Sigmoid colon (tissue), 7 donors: Measurements from ENCODE around the gene MAB21L2. TPM values are rescaled to one million over a fixed set of nuclear protein-coding genes. Genes with fewer than 3 reads are reported as not detected.

Source experiments
- DNase-seq: peaks from one replicate; pipeline ENCODE4 v3.0.0-alpha.2; 2019
- H3K27ac ChIP-seq, 4 donors: fragments of 200-600 bp; sonication (generic); one replicate each; pipeline ENCODE4 v1.5.1; 2016 to 2019; ENCODE audit warnings: mild to moderate bottlenecking in 1 of 4
- H3K27me3 ChIP-seq, 3 donors: fragments of 200-600 bp; sonication (generic); one replicate each; pipeline ENCODE4 v1.5.1; 2019; ENCODE audit warnings: mild to moderate bottlenecking in 1 of 3
- H3K36me3 ChIP-seq, 4 donors: fragments of 200-600 bp; sonication (generic); one replicate each; pipeline ENCODE4 v1.5.1; 2016 to 2019
- H3K4me1 ChIP-seq, 4 donors: fragments of 200-600 bp; sonication (generic); one replicate each; pipeline ENCODE4 v1.5.1; 2017 to 2019
- H3K4me3 ChIP-seq, 4 donors: fragments of 200-600 bp; sonication (generic); one replicate each; pipeline ENCODE4 v1.5.1; 2017 to 2019; ENCODE audit warnings: mild to moderate bottlenecking in 2 of 4, moderate library complexity in 1 of 4
- H3K9me3 ChIP-seq, 4 donors: fragments of 200-600 bp in 3 of 4; sonication (generic) in 3 of 4; one replicate each; pipeline versions ENCODE4 v1.5.1 to v1.6.1; 2013 to 2019
- CTCF ChIP-seq, 4 experiments: fragments of 450-650 bp in 3 of 4; fragments of 200-600 bp in 1 of 4; IDR thresholded peaks; one replicate each; pipeline ENCODE4 v1.5.1; 2016 to 2019; ENCODE audit warnings: antibody characterized with exemption in 4 of 4, mild to moderate bottlenecking in 3 of 4, moderate library complexity in 2 of 4
- EP300 ChIP-seq, 4 donors: sonication (generic); formaldehyde crosslinking; IDR thresholded peaks; one replicate each; pipeline ENCODE4 v1.6.1; 2017; ENCODE audit warnings: antibody characterized with exemption in 4 of 4
- POLR2A ChIP-seq, 2 donors: fragments of 450-650 bp; IDR thresholded peaks; one replicate each; pipeline ENCODE4 v1.6.1; 2016; ENCODE audit warnings: antibody characterized with exemption in 2 of 2, mild to moderate bottlenecking in 2 of 2, moderate library complexity in 2 of 2
- POLR2AphosphoS5 ChIP-seq, 4 donors: sonication (generic); formaldehyde crosslinking; IDR thresholded peaks; one replicate each; pipeline ENCODE4 v1.6.1; 2017; ENCODE audit warnings: antibody characterized with exemption in 4 of 4
- WGBS, 2 donors: extraction: QIAGEN DNeasy Blood & Tissue Kit; methylation state at CpG; one replicate each; pipeline ENCODE4 v1.1.7; 2013; 5-methylcytosine and 5-hydroxymethylcytosine counted together
- intact Hi-C: fragments of 100-400 bp; cut with DNase I; formaldehyde crosslinking; loops from one replicate; pipeline ENCODE4 v1.15.1; 2023
- polyA plus RNA-seq, 3 donors: library from polyadenylated mRNA; stranded (reverse); fragments of 200-250 nt; gene quantifications; one replicate each; pipeline ENCODE4 v1.2.3, GENCODE V29; 2013
- total RNA-seq, 4 donors: library from RNA; depleted of rRNA; stranded (reverse); fragments of >200 nt; gene quantifications; one replicate each; pipeline ENCODE4 v1.1.0, GENCODE V29; 2016
- donor health status: healthy with polysubstance abuse.
- donor health status: Bipolar disorder and iron deficiency.
- donor health status: healthy.

MAB21L2 gene
- total and polyA plus RNA-seq, 7 donors, result 2.3 to 693 (median 282) TPM

- no peak for TF ChIP-seq EP300 (IDR thresholded peaks at IDR 0.05)
- TF ChIP-seq POLR2A (IDR thresholded peaks at IDR 0.05), result no peak
- no peak for TF ChIP-seq POLR2AphosphoS5 (IDR thresholded peaks at IDR 0.05)
- no peak for TF ChIP-seq CTCF (IDR thresholded peaks at IDR 0.05)
- Histone ChIP-seq H3K9me3 (no peaks in the 10 kb centered on the region), H3K4me1 (peaks cover 0 to 15% (median 10%) of the 10 kb centered on the region in 4 donors), H3K27ac (peak overlapping the region in 1 of 4 donors; percentile 90), H3K36me3 (no peaks in the 10 kb centered on the region), H3K27me3 (no peaks in the 10 kb centered on the region), H3K4me3 (peak overlapping the region in 1 of 4 donors; percentile 4)
- intact Hi-C loops, result loop anchor here (10.0 kb wide), 1 partner anchor 726 kb away; the partner anchor contains the start of gene SH3D19
- no peak for DNase-seq
- WGBS, 2 donors, result 97% methylated on average over 12 of the region's 12 CpGs
Measured at GRCh38 chr4:150598909-150599308, 17.0 kb downstream of the MAB21L2 start.

GRCh38 chr4:150599547-150599946, 17.6 kb downstream of the MAB21L2 start:
- Histone ChIP-seq H3K27ac (peak overlapping the region in 1 of 4 donors; percentile 90), H3K9me3 (no peaks in the 10 kb centered on the region), H3K4me3 (peak overlapping the region in 1 of 4 donors; percentile 4), H3K27me3 (no peaks in the 10 kb centered on the region), H3K4me1 (peaks cover 0 to 8% (median 4%) of the 10 kb centered on the region in 4 donors), H3K36me3 (no peaks in the 10 kb centered on the region)
- WGBS, 2 donors, result 91 to 94% methylated on average over 1 of the region's 1 CpG
- intact Hi-C loops, result loop anchor here (10.0 kb wide), 1 partner anchor 725 kb away; the partner anchor contains the start of gene SH3D19
- TF ChIP-seq CTCF (IDR thresholded peaks at IDR 0.05) (no peak), EP300 (IDR thresholded peaks at IDR 0.05) (no peak), POLR2A (IDR thresholded peaks at IDR 0.05) (no peak), POLR2AphosphoS5 (IDR thresholded peaks at IDR 0.05) (no peak)
- no peak for DNase-seq

GRCh38 chr4:150600812-150601445, 19.0 kb downstream of the MAB21L2 start:
- H3K4me1 ChIP-seq, result peaks cover 0 to 5% (median 0%) of the 10 kb centered on the region in 4 donors
- no peaks in the 10 kb centered on the region for H3K27me3 ChIP-seq
- no peaks in the 10 kb centered on the region for H3K36me3 ChIP-seq
- TF ChIP-seq POLR2A (IDR thresholded peaks at IDR 0.05) (no peak), CTCF (IDR thresholded peaks at IDR 0.05) (no peak)
- no peak overlapping the region for H3K27ac ChIP-seq
- intact Hi-C loops, result no loop called here
- no peaks in the 10 kb centered on the region for H3K9me3 ChIP-seq
- WGBS, 2 donors, result 93% methylated on average over 5 of the region's 5 CpGs
- H3K4me3 ChIP-seq, result no peak overlapping the region
- DNase-seq, result no peak

- TF ChIP-seq EP300 (IDR thresholded peaks at IDR 0.05) (no peak), CTCF (IDR thresholded peaks at IDR 0.05) (no peak), POLR2A (IDR thresholded peaks at IDR 0.05) (no peak), POLR2AphosphoS5 (IDR thresholded peaks at IDR 0.05) (no peak)
- H3K27ac ChIP-seq, result no peak overlapping the region
- H3K36me3 ChIP-seq, result no peaks in the 10 kb centered on the region
- no peaks in the 10 kb centered on the region for H3K4me1 ChIP-seq
- intact Hi-C loops, result no loop called here
- no peaks in the 10 kb centered on the region for H3K27me3 ChIP-seq
- DNase-seq, result no peak
- no peak overlapping the region for H3K4me3 ChIP-seq
- WGBS, 2 donors, result 96% methylated on average over 3 of the region's 3 CpGs
- H3K9me3 ChIP-seq, result no peaks in the 10 kb centered on the region
Measured at GRCh38 chr4:150609131-150609530, 27.2 kb downstream of the MAB21L2 start.
